CD14-positive monocyte (primary cell): ENCODE results near the gene NOC2L. TPM values are rescaled to one million over a fixed set of nuclear protein-coding genes. Genes with fewer than 3 reads are reported as not detected.
A peak's percentile ranks its signal among the peaks of the same experiment; 100 is the strongest.

Experiments used
- DNase-seq, 3 donors: peaks; one replicate each; pipeline ENCODE4 v3.0.0-alpha.2; 2011 to 2022
- H2AFZ ChIP-seq: 2 replicates; pipeline ENCODE4 v1.6.0; 2012; ENCODE audit warnings: mild to moderate bottlenecking, low read depth, low read length, inconsistent platforms; ENCODE audit not compliant: insufficient read depth, poor library complexity, severe bottlenecking
- H3K27ac ChIP-seq, 2 donors: 1 replicate in 1 of 2; 2 replicates in 1 of 2; pipeline ENCODE4 v1.5.1; 2012 to 2013; ENCODE audit warnings: low read length in 2 of 2, control low read depth in 1 of 2, inconsistent platforms in 1 of 2, low read depth in 1 of 2, mild to moderate bottlenecking in 1 of 2
- H3K27me3 ChIP-seq, 2 donors: one replicate each; pipeline versions ENCODE4 v1.6.0 to v1.6.1; 2011 to 2013; ENCODE audit warnings: low read length in 2 of 2; ENCODE audit not compliant: control insufficient read depth in 2 of 2, insufficient read depth in 2 of 2
- H3K36me3 ChIP-seq, 2 donors: replicated peaks in 1 of 2; 1 replicate in 1 of 2; 2 replicates in 1 of 2; pipeline versions ENCODE4 v1.5.1 to v1.6.1; 2012 to 2013; ENCODE audit warnings: low read length in 2 of 2, control low read depth in 1 of 2, inconsistent platforms in 1 of 2, mild to moderate bottlenecking in 1 of 2; ENCODE audit not compliant: insufficient read depth in 2 of 2, control insufficient read depth in 1 of 2
- H3K4me1 ChIP-seq, 2 donors: 1 replicate in 1 of 2; 2 replicates in 1 of 2; pipeline versions ENCODE4 v1.5.1 to v1.6.1; 2012 to 2013; ENCODE audit warnings: low read length in 2 of 2, control low read depth in 1 of 2, inconsistent platforms in 1 of 2, mild to moderate bottlenecking in 1 of 2, moderate library complexity in 1 of 2; ENCODE audit not compliant: insufficient read depth in 2 of 2, control insufficient read depth in 1 of 2
- H3K4me2 ChIP-seq: replicated peaks from 2 replicates; pipeline ENCODE3; 2012; ENCODE audit warnings: low read length, moderate library complexity, mild to moderate bottlenecking; ENCODE audit not compliant: poor library complexity, severe bottlenecking; ENCODE audit errors: extremely low read depth
- H3K4me3 ChIP-seq, 3 experiments: fragments of 200-600 bp in 1 of 3; sonication (generic) in 1 of 3; replicated peaks in 1 of 3; 1 replicate in 2 of 3; 2 replicates in 1 of 3; pipeline ENCODE4 v1.5.1; 2011 to 2013; ENCODE audit warnings: low read length in 3 of 3, mild to moderate bottlenecking in 3 of 3, control low read depth in 2 of 3, low read depth in 2 of 3, inconsistent platforms in 1 of 3, moderate library complexity in 1 of 3
- H3K79me2 ChIP-seq: 2 replicates; pipeline ENCODE4 v1.6.0; 2012; ENCODE audit warnings: mild to moderate bottlenecking, control low read depth, inconsistent platforms, low read length, moderate library complexity; ENCODE audit not compliant: insufficient read depth
- H3K9ac ChIP-seq: 2 replicates; pipeline ENCODE4 v1.6.0; 2017; ENCODE audit warnings: low read length, mild to moderate bottlenecking; ENCODE audit not compliant: insufficient read depth, poor library complexity, severe bottlenecking
- H3K9me3 ChIP-seq, 2 donors: replicated peaks in 1 of 2; 1 replicate in 1 of 2; 2 replicates in 1 of 2; pipeline versions ENCODE4 v1.5.1 to v1.6.1; 2012 to 2013; ENCODE audit warnings: low read length in 2 of 2, control low read depth in 1 of 2; ENCODE audit not compliant: control insufficient read depth in 1 of 2, insufficient read depth in 1 of 2
- H4K20me1 ChIP-seq: 2 replicates; pipeline ENCODE4 v1.6.0; 2012; ENCODE audit warnings: mild to moderate bottlenecking, low read length, control low read depth, moderate library complexity; ENCODE audit not compliant: insufficient read depth
- H3K27ac Mint-ChIP-seq, 7 donors: one replicate each; pipeline ENCODE4 v1.8.0; 2020; ENCODE audit warnings: mild to moderate bottlenecking in 7 of 7, mixed read lengths in 7 of 7, moderate library complexity in 6 of 7, inconsistent platforms in 2 of 7
- H3K27me3 Mint-ChIP-seq, 3 donors: one replicate each; pipeline ENCODE4 v1.8.0; 2021 to 2022; ENCODE audit warnings: low read depth in 3 of 3, mild to moderate bottlenecking in 3 of 3, mixed read lengths in 3 of 3, moderate library complexity in 3 of 3, inconsistent platforms in 1 of 3
- H3K36me3 Mint-ChIP-seq, 2 donors: one replicate each; pipeline ENCODE4 v1.8.0; 2020; ENCODE audit warnings: mixed read lengths in 2 of 2, inconsistent platforms in 1 of 2, mild to moderate bottlenecking in 1 of 2
- H3K4me1 Mint-ChIP-seq: one replicate; pipeline ENCODE4 v1.8.0; 2020; ENCODE audit warnings: mild to moderate bottlenecking, mixed read lengths
- H3K4me3 Mint-ChIP-seq, 2 donors: one replicate each; pipeline ENCODE4 v1.8.0; 2020; ENCODE audit warnings: mild to moderate bottlenecking in 2 of 2, mixed read lengths in 2 of 2, moderate library complexity in 1 of 2
- H3K9me3 Mint-ChIP-seq, 7 donors: one replicate each; pipeline ENCODE4 v1.8.0; 2020 to 2022; ENCODE audit warnings: mixed read lengths in 7 of 7, mild to moderate bottlenecking in 6 of 7, moderate library complexity in 6 of 7, inconsistent platforms in 2 of 7
- CTCF ChIP-seq: fragments of 200-600 bp; IDR thresholded peaks from one replicate; pipeline ENCODE4 v1.8.0; 2022; ENCODE audit warnings: antibody characterized with exemption, mild to moderate bottlenecking
- WGBS: methylation state at CpG from one replicate; pipeline ENCODE4 v1.1.5; 2013; ENCODE audit warnings: missing lambda C conversion rate; ENCODE audit not compliant: insufficient coverage; 5-methylcytosine and 5-hydroxymethylcytosine counted together
- intact Hi-C, 2 donors: fragments of 100-400 bp; cut with micrococcal nuclease; formaldehyde crosslinking; loops; one replicate each; pipeline versions ENCODE4 v1.15.0 to v1.15.1; 2023
- polyA plus RNA-seq, 3 donors: library from polyadenylated mRNA; depleted of rRNA in 1 of 3; unstranded in 2 of 3; stranded (reverse) in 1 of 3; fragments of 300-500 nt in 2 of 3; fragments of >200 nt in 1 of 3; fragmentation: Illumina TruSeq in 2 of 3; gene quantifications; 1 replicate in 2 of 3; 2 replicates in 1 of 3; pipeline ENCODE4 v1.2.3, GENCODE V29; 2012 to 2021

The NOC2L gene
- polyA plus RNA-seq, 3 donors, result 34.5 to 47.9 (median 35.8) TPM

- Mint-ChIP-seq H3K27me3 (peaks cover 56 to 87% (median 70%) of the 10 kb centered on the region in 3 donors), H3K4me1 (peaks cover 22% of the 10 kb centered on the region), H3K36me3 (peaks cover 0 to 4% of the 10 kb centered on the region in 2 donors), H3K4me3 (peak overlapping the region in 1 of 2 donors; percentile 75), H3K9me3 (peaks cover 2 to 23% (median 6%) of the 10 kb centered on the region in 7 donors), H3K27ac (no peak overlapping the region)
- Histone ChIP-seq H3K36me3 (no peaks in the 10 kb centered on the region), H3K4me1 (peaks cover 11 to 26% of the 10 kb centered on the region in 2 donors), H3K9me3 (peaks cover 0 to 5% of the 10 kb centered on the region in 2 donors), H3K27ac (no peak overlapping the region), H4K20me1 (no peaks in the 10 kb centered on the region), H3K4me3 (no peak overlapping the region), H3K27me3 (peaks cover 16 to 56% of the 10 kb centered on the region in 2 donors), H3K79me2 (no peaks in the 10 kb centered on the region), H3K9ac (no peak overlapping the region), H2AFZ (no peak overlapping the region), H3K4me2 (no peak overlapping the region)
- intact Hi-C loops, result no loop called here
- no peak for TF ChIP-seq CTCF
- 19% methylated on average over 5 of the region's 7 CpGs for WGBS
- no peak for DNase-seq
Measured at GRCh38 chr1:1004420-1004779, 45.3 kb upstream of the NOC2L start.

- H3K4me2 ChIP-seq, result no peak overlapping the region
- H3K9me3 Mint-ChIP-seq, result peaks cover 2 to 20% (median 6%) of the 10 kb centered on the region in 7 donors
- H3K79me2 ChIP-seq, result no peaks in the 10 kb centered on the region
- peaks cover 18 to 57% of the 10 kb centered on the region in 2 donors for H3K27me3 ChIP-seq
- intact Hi-C loops, result no loop called here
- no peak overlapping the region for H3K4me3 ChIP-seq
- H3K9me3 ChIP-seq, result peaks cover 0 to 5% of the 10 kb centered on the region in 2 donors
- DNase-seq, result no peak
- peaks cover 11 to 32% of the 10 kb centered on the region in 2 donors for H3K4me1 ChIP-seq
- no peak for TF ChIP-seq CTCF
- peaks cover 52 to 87% (median 68%) of the 10 kb centered on the region in 3 donors for H3K27me3 Mint-ChIP-seq
- no peak overlapping the region for H3K9ac ChIP-seq
- H3K27ac Mint-ChIP-seq, result peak overlapping the region in 1 of 7 donors; percentile 81
- no peak overlapping the region for H2AFZ ChIP-seq
- H3K36me3 Mint-ChIP-seq, result peaks cover 0 to 4% of the 10 kb centered on the region in 2 donors
- no peak overlapping the region for H3K27ac ChIP-seq
- WGBS, result 78% methylated on average over 6 of the region's 22 CpGs
- peak overlapping the region in 1 of 2 donors; percentile 75 for H3K4me3 Mint-ChIP-seq
- H3K36me3 ChIP-seq, result no peaks in the 10 kb centered on the region
- no peaks in the 10 kb centered on the region for H4K20me1 ChIP-seq
- H3K4me1 Mint-ChIP-seq, result peaks cover 16% of the 10 kb centered on the region
Measured at GRCh38 chr1:1003618-1004419, 44.8 kb upstream of the NOC2L start.
